DOHH2 (cell line): ENCODE results near the gene AGAP3.

ENCODE experiments used
- H3F3A ChIP-seq: fragments of 200-600 bp; sonication (generic), shearing (Covaris generic); 2 replicates; pipeline ENCODE4 v1.6.0; 2016; ENCODE audit warnings: antibody characterized with exemption, mild to moderate bottlenecking; ENCODE audit not compliant: control insufficient read depth, insufficient read depth
- H3K27ac ChIP-seq: fragments of 200-600 bp; sonication (generic); 2 replicates; pipeline ENCODE4 v1.5.1; 2014; ENCODE audit warnings: low read depth, mild to moderate bottlenecking, low read length, moderate library complexity
- H3K27me3 ChIP-seq: fragments of 200-600 bp; sonication (generic); 2 replicates; pipeline ENCODE4 v1.6.1; 2014; ENCODE audit warnings: mild to moderate bottlenecking, low read length, mixed read lengths; ENCODE audit not compliant: control insufficient read depth
- H3K36me3 ChIP-seq: fragments of 200-600 bp; sonication (generic); 2 replicates; pipeline ENCODE4 v1.6.1; 2014; ENCODE audit warnings: mild to moderate bottlenecking, low read length, moderate library complexity, mixed read lengths; ENCODE audit not compliant: control insufficient read depth
- H3K4me1 ChIP-seq: fragments of 200-600 bp; sonication (generic); 2 replicates; pipeline ENCODE4 v1.6.1; 2014; ENCODE audit warnings: mild to moderate bottlenecking, low read length, mixed read lengths; ENCODE audit not compliant: control insufficient read depth
- H3K4me2 ChIP-seq: fragments of 200-600 bp; sonication (generic); 2 replicates; pipeline ENCODE4 v1.6.0; 2014; ENCODE audit warnings: mild to moderate bottlenecking, low read length, moderate library complexity
- H3K4me3 ChIP-seq: fragments of 200-600 bp; sonication (generic); 2 replicates; pipeline ENCODE4 v1.5.1; 2014; ENCODE audit warnings: mild to moderate bottlenecking, low read length, mixed read lengths
- H3K79me2 ChIP-seq: fragments of 200-600 bp; sonication (generic); 2 replicates; pipeline ENCODE4 v1.6.1; 2014; ENCODE audit warnings: mild to moderate bottlenecking, low read length, mixed read lengths; ENCODE audit not compliant: control insufficient read depth
- H3K9me2 ChIP-seq: fragments of 200-600 bp; sonication (generic); replicated peaks from 2 replicates; pipeline ENCODE4 v1.6.1; 2014; ENCODE audit warnings: mild to moderate bottlenecking, low read length, mixed read lengths; ENCODE audit not compliant: control insufficient read depth
- H3K9me3 ChIP-seq: fragments of 200-600 bp; sonication (generic); 2 replicates; pipeline ENCODE4 v1.6.1; 2014; ENCODE audit warnings: antibody characterized with exemption, low read length, mixed read lengths; ENCODE audit not compliant: control insufficient read depth, insufficient read depth
- H4K20me1 ChIP-seq: fragments of 200-600 bp; sonication (generic); 2 replicates; pipeline ENCODE4 v1.6.0; 2014; ENCODE audit warnings: low read depth, mild to moderate bottlenecking, antibody characterized with exemption, low read length, moderate library complexity; ENCODE audit not compliant: control insufficient read depth, insufficient read depth
- CTCF ChIP-seq: fragments of 200-600 bp; sonication (generic); IDR thresholded peaks from one replicate; pipeline ENCODE4 v1.5.1; 2014; ENCODE audit warnings: antibody characterized with exemption, mild to moderate bottlenecking, low read depth, low read length; ENCODE audit not compliant: poor library complexity, severe bottlenecking
- EZH2phosphoT487 ChIP-seq: fragments of 200-600 bp; sonication (generic); IDR thresholded peaks from 2 replicates; pipeline ENCODE4 v1.6.1; 2017; ENCODE audit warnings: borderline replicate concordance, mild to moderate bottlenecking, antibody characterized with exemption, low read length, moderate library complexity, mixed read lengths

AGAP3 gene

GRCh38 chr7:151073990-151074389 is 12.3 kb upstream of the AGAP3 start:
- no peak overlapping the region for H3K27ac ChIP-seq

GRCh38 chr7:151074817-151075661 is 11.2 kb upstream of the AGAP3 start:
- Histone ChIP-seq H3K27ac (no peak overlapping the region), H3K4me2 (no peak overlapping the region)

More at GRCh38 chr7:151073990-151074389, 12.3 kb upstream of the AGAP3 start:
- Histone ChIP-seq H3K4me3 (no peak overlapping the region), H3K9me2 (no peaks in the 10 kb centered on the region), H3K4me1 (peaks cover 7% of the 10 kb centered on the region; the same call in 1 of the 2 replicates), H3K9me3 (no peaks in the 10 kb centered on the region), H3F3A (peaks cover 6% of the 10 kb centered on the region), H3K79me2 (peaks cover 11% of the 10 kb centered on the region), H3K36me3 (peaks cover 85% of the 10 kb centered on the region), H4K20me1 (no peaks in the 10 kb centered on the region), H3K27me3 (no peaks in the 10 kb centered on the region), H3K4me2 (no peak overlapping the region)
- TF ChIP-seq EZH2phosphoT487 (no peak), CTCF (no peak)

GRCh38 chr7:151075662-151075971 is 10.7 kb upstream of the AGAP3 start:
- no peaks in the 10 kb centered on the region for H3K9me2 ChIP-seq
- H4K20me1 ChIP-seq, result 0 out of 2 replicates have a peak, but pooled peaks cover 4% of the 10 kb centered on the region
- no peak overlapping the region for H3K4me3 ChIP-seq
- H3K36me3 ChIP-seq, result peaks cover 84% of the 10 kb centered on the region
- TF ChIP-seq EZH2phosphoT487 (no peak), CTCF (no peak)
- peaks cover 6% of the 10 kb centered on the region for H3F3A ChIP-seq
- H3K27me3 ChIP-seq, result no peaks in the 10 kb centered on the region
- H3K79me2 ChIP-seq, result peaks cover 27% of the 10 kb centered on the region
- H3K9me3 ChIP-seq, result no peaks in the 10 kb centered on the region
- peaks cover 16% of the 10 kb centered on the region for H3K4me1 ChIP-seq
- no peak overlapping the region for H3K4me2 ChIP-seq
- H3K27ac ChIP-seq, result no peak overlapping the region

More at GRCh38 chr7:151074817-151075661, 11.2 kb upstream of the AGAP3 start:
- TF ChIP-seq EZH2phosphoT487 (no peak), CTCF (no peak)
- Histone ChIP-seq H3K27me3 (no peaks in the 10 kb centered on the region), H3K79me2 (peaks cover 21% of the 10 kb centered on the region), H3K4me1 (peaks cover 16% of the 10 kb centered on the region), H3F3A (peaks cover 6% of the 10 kb centered on the region), H3K9me2 (no peaks in the 10 kb centered on the region), H3K9me3 (no peaks in the 10 kb centered on the region), H3K36me3 (peaks cover 85% of the 10 kb centered on the region), H3K4me3 (no peak overlapping the region), H4K20me1 (0 out of 2 replicates have a peak, but pooled peaks cover 4% of the 10 kb centered on the region)
